ENCODE data around the gene PLA2G2E.

PLA2G2E gene

DNA sequence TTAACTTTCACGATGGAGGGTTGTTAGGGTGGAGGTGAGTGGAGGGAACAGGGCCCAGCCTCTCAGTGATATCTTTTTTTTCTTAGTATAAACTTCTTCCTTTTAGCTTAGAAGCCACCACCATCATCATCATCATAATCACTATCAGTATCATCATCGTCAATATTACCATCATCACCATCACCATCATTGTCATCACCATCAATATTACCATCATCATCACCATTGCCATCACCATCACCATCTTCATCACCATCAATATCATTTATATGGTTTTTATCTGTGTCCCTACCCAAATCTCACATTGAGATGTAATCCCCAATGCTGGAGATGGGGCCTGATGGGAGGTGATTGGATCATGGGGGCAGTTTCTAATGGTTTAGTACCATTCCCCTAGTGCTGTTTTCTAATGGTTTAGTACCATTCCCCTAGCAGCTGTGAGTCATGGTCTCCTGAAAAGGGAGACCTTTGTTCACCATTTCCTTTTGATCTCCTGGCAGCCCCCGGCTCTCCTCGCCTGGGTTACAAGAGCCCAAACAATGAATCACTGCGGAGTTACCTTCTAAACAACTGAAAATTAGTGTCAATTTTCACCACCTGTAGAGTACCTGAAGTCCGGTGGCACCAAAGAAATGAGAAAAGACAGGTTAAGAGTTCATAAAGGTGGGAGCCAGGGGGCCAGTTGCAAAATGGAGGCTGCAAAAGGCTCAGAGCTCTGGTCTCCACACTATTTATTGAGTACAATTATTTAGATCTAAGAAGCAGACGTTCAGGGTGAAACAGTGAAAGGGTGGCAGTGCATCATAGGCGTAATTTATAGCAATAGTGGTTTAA is 3.1 kb upstream of the PLA2G2E start:
- DNase-seq = no peak

- no peak for DNase-seq
These were observed 2.1 kb upstream of the PLA2G2E start for GRCh38 chr1:19925342-19926070.

DNA sequence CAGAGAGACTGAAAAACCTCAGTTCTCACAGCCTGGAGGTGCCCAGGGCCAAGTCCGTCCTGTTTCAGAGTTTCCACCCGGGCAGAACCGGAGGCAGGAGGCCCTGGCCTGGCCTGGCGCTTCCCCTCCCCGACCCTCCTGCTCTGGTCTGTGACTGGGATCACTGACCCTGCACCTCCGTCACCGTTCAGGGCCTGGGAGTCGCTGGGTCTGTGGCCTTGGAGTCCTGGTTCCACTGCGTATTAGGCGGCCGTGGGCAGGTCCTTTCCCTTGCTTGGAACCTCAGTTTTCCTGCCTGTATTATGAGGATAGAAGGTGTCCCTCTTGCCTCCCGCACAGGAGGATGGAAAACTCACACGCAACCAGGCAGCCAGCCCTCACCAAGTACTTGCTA is 533 bp upstream of the PLA2G2E start:
- no peak for DNase-seq

GRCh38 chr1:19922015-19922688 is 1.3 kb downstream of the PLA2G2E start:
- no peak for DNase-seq

GRCh38 chr1:19921310-19921709 is 2.1 kb downstream of the PLA2G2E start:
- DNase-seq = no peak

DNA sequence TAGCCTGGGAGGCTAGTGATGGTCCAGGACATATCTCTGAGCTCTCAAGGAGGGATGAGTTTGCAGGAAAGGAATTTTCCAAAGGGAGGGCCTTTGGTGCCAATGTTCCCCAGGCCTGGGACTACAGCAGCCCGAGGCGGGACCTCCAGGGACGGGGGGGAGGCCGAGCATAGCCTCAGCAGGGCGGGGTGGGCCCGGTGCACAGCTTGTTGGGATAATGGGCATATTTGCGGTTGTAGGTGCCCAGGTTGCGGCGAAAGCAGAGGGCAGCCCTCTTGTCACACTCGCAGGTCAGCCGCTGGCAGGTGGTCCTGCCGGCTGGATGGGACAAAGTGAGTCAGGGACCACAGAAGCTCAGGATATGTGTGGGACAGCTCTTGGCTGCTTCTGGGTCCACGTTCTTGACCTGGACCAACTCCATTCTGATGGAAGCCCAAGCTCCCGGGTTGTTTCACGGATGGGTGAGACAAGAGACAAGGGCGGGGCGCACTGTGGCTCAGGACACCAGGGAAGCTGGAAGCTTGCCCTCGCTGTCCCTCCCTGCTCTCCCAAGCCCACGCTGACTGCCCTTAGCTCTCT is 3.2 kb downstream of the PLA2G2E start:
- no peak for DNase-seq

DNA sequence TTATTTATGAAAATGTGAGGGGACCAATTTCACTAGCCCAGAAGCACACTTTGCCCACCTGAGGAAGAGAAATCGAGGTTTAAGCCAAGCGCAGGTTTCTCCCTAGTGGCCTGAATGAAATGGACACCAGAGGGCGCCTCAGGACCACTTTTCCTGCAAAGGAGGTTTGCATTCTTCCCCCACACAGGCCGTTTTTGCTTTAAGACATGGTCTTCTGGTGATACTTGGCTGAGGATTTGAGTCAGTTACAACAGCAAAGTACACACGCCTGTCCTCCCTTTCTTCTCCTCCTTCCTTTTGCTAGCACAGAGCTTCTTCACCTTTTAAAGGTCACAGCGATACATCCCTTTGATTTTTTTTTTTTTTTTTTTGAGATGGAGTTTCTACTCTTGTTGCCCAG is 5.4 kb downstream of the PLA2G2E start:
- DNase-seq = peak; percentile 59 to 78

- no peak for DNase-seq
These were observed 12.8 kb downstream of the PLA2G2E start for GRCh38 chr1:19910650-19911049.

DNA sequence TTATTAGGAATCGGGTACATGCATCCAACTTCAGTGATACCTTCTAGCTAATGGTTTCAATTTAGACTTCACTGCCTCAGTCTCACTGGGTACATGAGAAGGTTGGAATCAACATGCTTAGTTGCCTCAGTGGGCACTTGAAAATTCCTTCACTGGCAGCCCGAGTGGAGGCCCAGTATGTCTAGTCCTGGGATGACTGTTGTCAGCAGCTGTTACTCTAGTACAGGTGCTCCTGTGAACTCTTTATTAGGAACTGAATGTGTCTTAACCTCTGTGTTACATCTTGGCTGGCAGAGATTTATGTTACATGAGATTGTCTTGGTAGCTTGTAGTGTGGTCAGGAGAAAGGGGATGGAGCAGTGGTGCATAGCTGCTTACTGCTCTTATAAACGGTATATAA is 13.4 kb downstream of the PLA2G2E start:
- DNase-seq = no peak

- no peak for DNase-seq
These were observed 14.0 kb downstream of the PLA2G2E start for GRCh38 chr1:19909392-19909791.

DNA sequence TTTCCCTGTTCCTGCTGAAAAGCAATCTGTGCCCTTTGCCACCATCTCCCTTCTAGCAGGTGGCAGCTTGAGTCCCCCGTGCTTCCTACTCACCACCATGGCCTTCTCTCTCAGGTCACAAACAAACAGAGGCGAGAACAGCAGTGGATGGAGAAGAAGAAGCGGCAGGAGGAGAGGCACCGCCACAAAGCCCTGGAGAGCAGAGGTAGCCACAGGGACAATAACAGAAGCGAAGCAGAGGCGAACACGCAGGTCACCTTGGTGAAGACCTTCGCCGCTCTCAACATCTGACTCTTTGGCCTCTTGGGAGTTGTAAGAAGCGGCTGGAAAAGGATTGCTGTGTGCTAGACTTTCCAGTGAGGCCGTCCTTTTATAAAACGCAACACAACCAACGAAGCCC is 16.0 kb downstream of the PLA2G2E start:
- no peak for DNase-seq

GRCh38 chr1:19903621-19904020 is 19.8 kb downstream of the PLA2G2E start:
- no peak for DNase-seq

DNA sequence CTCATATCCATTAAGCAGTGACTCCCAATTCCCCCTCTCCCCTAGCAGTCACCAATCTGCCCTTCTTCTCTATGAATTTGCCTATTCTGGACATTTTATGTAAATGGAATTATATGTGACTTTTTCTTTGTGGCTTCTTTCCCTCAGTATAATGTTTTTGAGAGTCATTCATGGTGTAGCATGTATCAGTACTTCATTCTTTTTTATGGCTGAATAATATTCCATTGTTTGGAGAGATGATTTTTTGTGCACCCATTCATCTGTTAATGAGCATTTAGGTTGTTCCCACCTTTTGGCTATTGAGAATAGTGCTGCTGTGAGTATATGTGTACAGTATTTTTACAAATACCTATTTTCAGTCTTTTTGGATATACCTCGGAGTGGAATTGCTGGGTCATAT is 21.8 kb downstream of the PLA2G2E start:
- DNase-seq = no peak

- no peak for DNase-seq
These were observed 29.2 kb downstream of the PLA2G2E start for GRCh38 chr1:19894218-19894617.

- no peak for DNase-seq
These were observed 29.7 kb downstream of the PLA2G2E start for GRCh38 chr1:19893687-19894086.

DNA sequence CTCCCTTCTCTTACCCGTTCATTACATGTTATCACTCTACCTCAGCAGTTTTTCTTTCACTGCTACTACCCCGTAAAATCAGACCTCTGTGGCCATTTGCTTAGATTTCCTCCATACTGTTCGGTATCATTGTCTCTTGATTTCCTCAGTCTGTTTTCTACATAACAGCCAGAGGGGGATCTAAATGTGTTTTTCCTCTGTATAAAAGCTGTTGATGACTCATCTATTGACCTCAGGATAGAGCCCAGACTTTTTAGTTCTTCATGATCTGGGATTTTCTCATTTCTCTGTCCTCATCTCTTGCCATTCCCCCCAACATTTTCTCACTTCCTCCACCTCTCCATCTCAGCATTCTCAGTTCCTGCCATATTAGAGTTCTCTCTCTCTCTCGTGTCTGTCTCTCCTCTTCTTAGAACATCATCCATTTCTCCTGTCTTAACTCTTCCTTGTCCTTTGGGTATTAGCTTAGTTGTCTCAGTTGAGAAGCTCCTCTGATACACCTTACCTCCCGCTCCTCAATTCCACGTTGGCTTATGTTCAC is 30.7 kb downstream of the PLA2G2E start:
- DNase-seq = no peak

DNA sequence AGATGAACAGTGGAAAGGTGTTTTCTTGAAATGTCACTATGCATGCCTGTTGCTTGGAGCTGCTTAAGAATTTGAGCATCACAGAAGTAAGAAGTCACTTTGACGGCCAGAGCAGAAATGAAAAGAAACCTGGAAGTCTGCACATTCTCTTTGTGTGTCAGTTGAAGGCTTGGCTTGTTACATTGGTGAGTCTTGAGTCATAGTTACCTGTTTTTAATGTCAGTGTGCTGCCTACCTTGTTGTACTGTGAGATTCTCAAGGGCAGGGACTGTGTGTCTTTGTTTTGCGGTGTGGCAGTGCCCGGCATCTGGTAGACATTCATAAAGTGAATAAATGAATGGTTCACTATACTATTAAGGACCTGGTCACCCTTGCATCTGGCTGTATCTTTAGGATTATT is 31.3 kb downstream of the PLA2G2E start:
- DNase-seq = no peak

- no peak for DNase-seq
These were observed 33.8 kb downstream of the PLA2G2E start for GRCh38 chr1:19889656-19890055.

DNA sequence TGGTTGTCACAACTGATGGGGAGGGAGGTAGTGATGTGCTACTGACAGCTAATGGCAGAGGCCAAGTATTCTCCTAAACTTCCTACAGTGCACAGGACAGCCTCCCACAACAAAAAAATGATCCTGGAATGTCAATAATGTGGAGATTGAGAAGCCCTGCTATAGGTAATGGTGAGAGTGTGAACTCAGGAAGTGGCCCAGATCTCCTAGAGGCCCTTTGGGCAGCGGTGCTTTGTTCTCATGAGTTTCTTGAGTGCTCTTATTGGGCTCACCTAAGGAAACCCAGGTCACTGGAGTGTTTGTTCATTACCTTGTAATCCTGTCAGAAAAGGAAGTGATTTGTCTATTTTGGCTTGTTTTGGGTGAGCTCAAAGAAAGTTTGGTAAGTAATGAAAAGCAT is 35.3 kb downstream of the PLA2G2E start:
- no peak for DNase-seq

GRCh38 chr1:19885821-19886220 is 37.6 kb downstream of the PLA2G2E start:
- no peak for DNase-seq

DNA sequence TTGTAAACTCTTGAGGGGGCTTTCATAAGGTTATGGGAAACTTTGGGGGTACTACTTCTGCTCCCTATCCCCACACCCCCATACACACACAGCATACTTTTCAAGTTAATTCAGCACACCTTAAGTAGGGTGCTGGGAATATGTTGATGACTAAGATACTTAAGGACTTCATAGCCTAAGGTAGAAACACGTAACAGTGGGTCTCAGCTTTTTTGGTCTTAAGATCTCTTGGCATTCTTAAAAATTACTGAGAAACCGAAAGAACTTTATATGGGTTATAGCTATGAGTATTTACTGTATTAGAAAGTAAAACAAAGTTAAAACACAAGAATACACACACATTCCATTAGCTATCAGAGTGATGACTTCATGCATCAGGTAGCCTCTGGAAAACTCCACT is 39.1 kb downstream of the PLA2G2E start:
- DNase-seq = no peak

GRCh38 chr1:19882111-19883071 is 41.0 kb downstream of the PLA2G2E start, which contains the start of gene OTUD3:
Gene OTUD3, plus strand, starts transcription at chr1:19882395. Its CDS starts 119 bp downstream, at chr1:19882514.
- DNase-seq = peak; percentile 95 to 99
